HG02885 (cell line): ENCODE measurements around the gene SEL1L3.
"Not testable (repeated sequence)": the region's sequence is repeated elsewhere in the genome, so short reads cannot be mapped to it uniquely, and the experiment has no call there.

Experiments used
- ATAC-seq: cut with Tn5 transposase; IDR thresholded peaks from one replicate; pipeline ENCODE4 v1.9.1; 2021; ENCODE audit warnings: mild to moderate bottlenecking; ENCODE audit not compliant: unreplicated experiment, poor library complexity

Gene SEL1L3

GRCh38 chr4:25879991-25880651, 17.3 kb upstream of the SEL1L3 start:
- peak; percentile 74 for ATAC-seq

- no peak for ATAC-seq
Observed at GRCh38 chr4:25879587-25879986, 16.8 kb upstream of the SEL1L3 start.

GRCh38 chr4:25879091-25879584, 16.4 kb upstream of the SEL1L3 start:
- ATAC-seq: no peak

GRCh38 chr4:25878676-25879075, 15.9 kb upstream of the SEL1L3 start:
- no peak for ATAC-seq

GRCh38 chr4:25875281-25875745, 12.5 kb upstream of the SEL1L3 start:
- peak; percentile 52 for ATAC-seq

GRCh38 chr4:25874655-25875054, 11.9 kb upstream of the SEL1L3 start:
- peak; percentile 21 for ATAC-seq

- ATAC-seq: no peak
Observed at GRCh38 chr4:25873632-25874129, 10.9 kb upstream of the SEL1L3 start.

- no peak for ATAC-seq
Observed at GRCh38 chr4:25872851-25873631, 10.3 kb upstream of the SEL1L3 start.

GRCh38 chr4:25870081-25870480, 7.3 kb upstream of the SEL1L3 start:
- ATAC-seq: peak; percentile 54

- no peak for ATAC-seq
Observed at GRCh38 chr4:25867781-25868294, 5.0 kb upstream of the SEL1L3 start.

- not testable (repeated sequence) for ATAC-seq
Observed at GRCh38 chr4:25866401-25866800, 3.6 kb upstream of the SEL1L3 start.

- ATAC-seq: no peak
Observed at GRCh38 chr4:25865586-25865985, 2.8 kb upstream of the SEL1L3 start.

GRCh38 chr4:25863831-25864418, 1.1 kb upstream of the SEL1L3 start:
- ATAC-seq: no peak

- ATAC-seq: no peak
Observed at GRCh38 chr4:25863347-25863784, 578 bp upstream of the SEL1L3 start.

- ATAC-seq: peak; percentile 17
Observed at GRCh38 chr4:25861951-25862410, 807 bp downstream of the SEL1L3 start.

- ATAC-seq: no peak
Observed at GRCh38 chr4:25861280-25861950, 1.4 kb downstream of the SEL1L3 start.

GRCh38 chr4:25860586-25861279, 2.1 kb downstream of the SEL1L3 start:
- ATAC-seq: peak; percentile 38

- ATAC-seq: peak; percentile 53
Observed at GRCh38 chr4:25859429-25860148, 3.2 kb downstream of the SEL1L3 start.
